A673 (cell line): ENCODE results near the gene THBS2.

Experiments used
- CTCF ChIP-seq: fragments of 300-800, 200-600 bp; sonication (generic); conservative IDR thresholded peaks from 2 replicates; pipeline ENCODE4 v1.5.1; 2017; ENCODE audit warnings: low read depth, mild to moderate bottlenecking, antibody characterized with exemption, low read length, moderate library complexity, mixed read lengths
- EZH2 ChIP-seq: fragments of 200-600 bp; sonication (generic); IDR thresholded peaks from 2 replicates; pipeline ENCODE4 v1.6.1; 2017; ENCODE audit warnings: borderline replicate concordance, low read depth, mild to moderate bottlenecking, mixed read lengths, antibody characterized with exemption, low read length; ENCODE audit not compliant: poor library complexity, severe bottlenecking

DNA sequence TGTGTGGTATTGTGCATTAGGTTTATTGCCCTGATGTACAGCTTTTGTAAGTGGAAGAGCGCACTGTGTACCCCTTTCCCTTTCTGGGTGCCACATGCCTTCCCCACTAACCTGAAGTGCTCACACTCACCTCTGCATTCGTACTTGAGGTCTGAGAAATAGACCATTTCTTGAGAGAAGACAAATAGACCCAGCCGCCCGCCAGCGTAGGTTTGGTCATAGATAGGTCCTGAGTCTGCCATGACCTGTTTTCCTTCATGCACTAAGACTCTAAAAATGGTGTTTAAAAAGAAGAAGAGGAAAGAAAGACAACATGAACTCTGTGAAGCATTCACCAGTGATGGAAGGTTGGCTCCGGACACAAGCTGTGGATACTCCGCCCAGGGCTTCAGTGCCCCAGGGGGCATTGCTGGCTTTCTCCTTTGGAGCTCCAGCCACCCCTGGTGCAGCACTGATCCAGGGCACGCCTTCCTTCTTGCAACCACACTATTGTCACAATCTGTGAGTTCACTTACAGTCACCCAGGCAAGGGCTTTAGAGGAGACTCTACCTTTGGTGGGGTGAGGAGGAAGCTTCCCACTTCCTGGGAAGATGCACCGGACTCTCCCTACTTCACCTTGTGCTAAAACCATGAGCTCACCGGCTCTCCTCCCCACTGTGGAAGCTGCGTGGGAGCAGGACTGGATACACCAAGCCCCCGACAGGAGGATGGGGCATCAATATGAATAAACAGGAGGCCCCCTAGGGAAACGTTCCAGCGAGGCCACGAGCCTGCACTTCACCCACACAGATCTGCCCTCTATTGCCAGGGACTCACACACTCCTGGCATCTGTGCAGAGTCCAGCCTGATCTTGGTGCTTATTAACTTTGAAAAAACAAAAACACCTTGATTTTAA is 33.3 kb downstream of the THBS2 start:
- no peak for TF ChIP-seq EZH2
- TF ChIP-seq CTCF, result no peak
